SK-N-SH treated with all-trans-retinoic acid at 6 μM for 48 hours (cell line): Measurements from ENCODE around the gene GZMM.

Source experiments
- TOX ChIP-seq: fragments of 250-450 bp; sonication (Bioruptor Pico); IDR thresholded peaks from 2 replicates; pipeline ENCODE4 v1.8.0; 2021; ENCODE audit warnings: mild to moderate bottlenecking, moderate library complexity, borderline replicate concordance
- TF ChIP-seq, protein P1 (sequence below): fragments of 250-450 bp; sonication (Bioruptor Pico); IDR thresholded peaks from 2 replicates; pipeline ENCODE4 v1.8.0; 2020; ENCODE audit warnings: mild to moderate bottlenecking, moderate library complexity, borderline replicate concordance

DNA sequence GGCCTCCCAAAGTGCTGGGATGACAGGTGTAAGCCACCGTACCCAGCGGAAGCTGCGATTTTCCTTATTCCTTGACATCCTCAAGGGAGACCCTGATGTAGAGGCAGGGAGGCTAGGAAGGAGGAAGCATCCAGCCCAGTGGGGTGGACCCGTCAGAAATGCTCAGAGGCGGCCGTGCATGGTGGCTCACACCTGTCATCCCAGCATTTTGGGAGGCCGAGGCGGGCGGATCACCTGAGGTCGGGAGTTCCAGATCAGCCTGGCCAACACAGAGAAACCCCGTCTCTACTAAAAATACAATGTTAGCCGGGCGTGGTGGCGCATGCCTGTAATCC lies 11.6 kb downstream of the GZMM start:
- TF ChIP-seq, protein P1, sequence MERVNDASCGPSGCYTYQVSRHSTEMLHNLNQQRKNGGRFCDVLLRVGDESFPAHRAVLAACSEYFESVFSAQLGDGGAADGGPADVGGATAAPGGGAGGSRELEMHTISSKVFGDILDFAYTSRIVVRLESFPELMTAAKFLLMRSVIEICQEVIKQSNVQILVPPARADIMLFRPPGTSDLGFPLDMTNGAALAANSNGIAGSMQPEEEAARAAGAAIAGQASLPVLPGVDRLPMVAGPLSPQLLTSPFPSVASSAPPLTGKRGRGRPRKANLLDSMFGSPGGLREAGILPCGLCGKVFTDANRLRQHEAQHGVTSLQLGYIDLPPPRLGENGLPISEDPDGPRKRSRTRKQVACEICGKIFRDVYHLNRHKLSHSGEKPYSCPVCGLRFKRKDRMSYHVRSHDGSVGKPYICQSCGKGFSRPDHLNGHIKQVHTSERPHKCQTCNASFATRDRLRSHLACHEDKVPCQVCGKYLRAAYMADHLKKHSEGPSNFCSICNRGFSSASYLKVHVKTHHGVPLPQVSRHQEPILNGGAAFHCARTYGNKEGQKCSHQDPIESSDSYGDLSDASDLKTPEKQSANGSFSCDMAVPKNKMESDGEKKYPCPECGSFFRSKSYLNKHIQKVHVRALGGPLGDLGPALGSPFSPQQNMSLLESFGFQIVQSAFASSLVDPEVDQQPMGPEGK: no peak
- TF ChIP-seq TOX (CRISPR knock-in tag): no peak
